HAP-1 (cell line): ENCODE results near the gene PHF12.
"Not testable (repeated sequence)": the region's sequence is repeated elsewhere in the genome, so short reads cannot be mapped to it uniquely, and the experiment has no call there.

ENCODE experiments used
- DNase-seq, 2 experiments: peaks; one replicate each; pipeline ENCODE4 v3.0.0-alpha.2; 2016 to 2020; ENCODE audit warnings: low spot score in 2 of 2
- H3K27me3 ChIP-seq: fragments of 250-450 bp; sonication (Bioruptor Pico); 2 replicates; pipeline ENCODE4 v1.5.1; 2020; ENCODE audit warnings: low read depth, mild to moderate bottlenecking, moderate library complexity
- H3K36me3 ChIP-seq: fragments of 250-450 bp; sonication (Bioruptor Pico); replicated peaks from 2 replicates; pipeline ENCODE4 v1.5.1; 2020; ENCODE audit warnings: mild to moderate bottlenecking
- H3K4me1 ChIP-seq: fragments of 250-450 bp; sonication (Bioruptor Pico); 2 replicates; pipeline ENCODE4 v1.5.1; 2020; ENCODE audit warnings: mild to moderate bottlenecking
- H3K4me3 ChIP-seq: fragments of 250-450 bp; sonication (Bioruptor Pico); 2 replicates; pipeline ENCODE4 v1.5.1; 2020; ENCODE audit warnings: mild to moderate bottlenecking, moderate library complexity
- H3K9me3 ChIP-seq: fragments of 250-450 bp; sonication (Bioruptor Pico); 2 replicates; pipeline ENCODE4 v1.5.1; 2020; ENCODE audit warnings: mild to moderate bottlenecking, moderate library complexity
- in situ Hi-C: fragments of 300-500 bp; cut with MboI; formaldehyde crosslinking; loops from 3 replicates; pipeline ENCODE4 v1.14.3; 2020; ENCODE audit warnings: low sequenced_read_pairs, inconsistent platforms, mixed read lengths

PHF12 gene

DNA sequence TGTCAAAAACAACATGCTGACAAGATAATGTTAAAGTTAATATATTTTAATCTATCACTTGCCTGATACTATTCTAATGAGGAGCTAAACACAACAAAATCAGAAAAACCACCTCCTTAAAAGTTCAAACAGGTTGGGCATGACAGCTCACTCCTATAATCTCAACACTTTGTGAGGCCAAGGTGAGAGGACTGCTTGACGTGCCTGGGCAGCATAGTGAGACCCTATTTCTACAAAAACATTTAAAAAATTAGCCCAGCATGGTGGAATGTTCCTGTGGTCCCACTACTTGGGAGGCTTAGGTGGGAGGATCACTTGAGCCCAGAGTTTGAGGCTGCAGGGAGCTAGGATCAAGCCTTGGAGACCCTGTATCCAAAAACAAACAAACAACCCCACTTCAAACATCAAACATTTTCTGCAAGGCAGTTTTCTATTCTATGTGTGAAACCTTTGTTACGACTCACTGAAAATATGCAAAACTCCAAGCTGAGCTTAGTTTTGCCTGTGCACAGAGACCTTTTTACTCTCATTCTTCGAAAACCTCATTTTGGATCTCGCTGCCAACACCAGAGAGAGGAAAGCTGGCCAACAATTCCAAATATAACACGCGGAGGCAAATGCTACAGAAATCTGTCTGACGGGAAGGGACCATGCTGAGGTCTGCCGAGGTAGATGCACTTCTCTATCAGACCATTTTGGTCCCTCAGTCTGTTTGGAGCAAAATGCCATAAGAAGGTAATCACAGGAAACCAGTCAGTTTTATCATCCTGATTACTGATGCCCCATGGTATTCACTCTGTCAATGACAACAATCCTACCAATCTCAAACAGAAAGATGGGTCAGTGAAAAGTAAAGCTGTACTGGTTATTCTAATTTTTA, 6.2 kb downstream of the PHF12 start:
- Histone ChIP-seq H3K9me3 (no peaks in the 10 kb centered on the region), H3K27me3 (no peaks in the 10 kb centered on the region), H3K4me3 (no peak overlapping the region), H3K36me3 (peaks cover 68% of the 10 kb centered on the region), H3K4me1 (peaks cover 11% of the 10 kb centered on the region)
- in situ Hi-C loops = loop anchor here (5.0 kb wide), 1 partner anchor 48 kb away; the partner anchor contains the start of gene FLOT2
- no peak for DNase-seq

- Histone ChIP-seq H3K36me3 (peaks cover 76% of the 10 kb centered on the region), H3K9me3 (no peaks in the 10 kb centered on the region), H3K27me3 (no peaks in the 10 kb centered on the region), H3K4me3 (no peak overlapping the region), H3K4me1 (peaks cover 11% of the 10 kb centered on the region)
- in situ Hi-C loops = no loop called here
- no peak for DNase-seq
Observed at GRCh38 chr17:28944343-28944742, 7.0 kb downstream of the PHF12 start.

DNA sequence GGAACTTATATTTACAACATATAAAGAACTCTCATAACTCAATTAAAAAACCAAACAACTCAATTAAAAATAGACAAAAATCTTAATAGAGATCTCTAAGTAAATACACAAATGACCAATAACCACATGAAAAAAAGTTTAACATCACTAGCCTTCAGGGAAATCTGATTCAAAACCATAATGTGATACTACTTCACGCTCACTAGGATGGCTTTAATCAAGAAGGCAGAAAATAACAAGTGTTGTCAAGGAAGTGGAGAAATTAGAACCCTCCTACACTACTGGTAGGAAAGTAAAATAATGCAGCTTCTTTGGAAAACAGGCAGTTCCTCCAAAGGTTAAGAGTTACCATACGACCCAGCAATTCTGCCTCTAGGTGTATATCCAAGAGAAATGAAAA, 8.4 kb downstream of the PHF12 start:
- no peak for DNase-seq
- H3K4me3 ChIP-seq = no peak overlapping the region
- in situ Hi-C loops = no loop called here
- H3K27me3 ChIP-seq = no peaks in the 10 kb centered on the region
- no peaks in the 10 kb centered on the region for H3K9me3 ChIP-seq
- H3K4me1 ChIP-seq = peaks cover 5% of the 10 kb centered on the region
- H3K36me3 ChIP-seq = peaks cover 77% of the 10 kb centered on the region

GRCh38 chr17:28941251-28941650, 10.1 kb downstream of the PHF12 start:
- Histone ChIP-seq H3K4me3 (no peak overlapping the region), H3K4me1 (no peaks in the 10 kb centered on the region), H3K36me3 (peaks cover 78% of the 10 kb centered on the region), H3K27me3 (no peaks in the 10 kb centered on the region), H3K9me3 (no peaks in the 10 kb centered on the region)
- DNase-seq = no peak
- in situ Hi-C loops = no loop called here

- no peaks in the 10 kb centered on the region for H3K27me3 ChIP-seq
- no peak overlapping the region for H3K4me3 ChIP-seq
- in situ Hi-C loops = no loop called here
- peaks cover 78% of the 10 kb centered on the region for H3K36me3 ChIP-seq
- H3K4me1 ChIP-seq = no peaks in the 10 kb centered on the region
- H3K9me3 ChIP-seq = no peaks in the 10 kb centered on the region; the same call in 1 of the 2 replicates
- DNase-seq = no peak
Observed at GRCh38 chr17:28940675-28941074, 10.6 kb downstream of the PHF12 start.

DNA sequence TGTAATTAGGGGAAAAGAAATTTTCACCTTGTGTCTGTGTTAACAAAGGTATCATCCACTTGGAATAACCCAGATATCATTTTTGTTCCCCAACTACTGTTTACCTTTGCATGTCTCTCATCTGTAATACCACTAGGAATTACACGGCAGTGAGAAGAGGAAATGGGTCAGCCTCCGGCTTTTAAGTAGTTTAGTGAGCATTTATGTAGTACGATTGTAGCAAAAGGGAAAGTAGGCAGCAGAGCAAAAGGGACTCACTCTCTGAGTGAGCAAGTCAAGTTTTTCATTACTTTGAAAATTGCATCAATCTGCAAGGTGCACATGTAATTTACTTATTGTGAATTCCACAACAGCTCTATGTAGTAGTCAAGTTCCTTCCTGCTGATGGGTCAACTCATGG, 11.2 kb downstream of the PHF12 start:
- Histone ChIP-seq H3K9me3 (no peaks in the 10 kb centered on the region; the same call in 1 of the 2 replicates), H3K27me3 (no peaks in the 10 kb centered on the region), H3K4me3 (no peak overlapping the region), H3K4me1 (no peaks in the 10 kb centered on the region), H3K36me3 (peaks cover 76% of the 10 kb centered on the region)
- in situ Hi-C loops = no loop called here
- DNase-seq = no peak

DNA sequence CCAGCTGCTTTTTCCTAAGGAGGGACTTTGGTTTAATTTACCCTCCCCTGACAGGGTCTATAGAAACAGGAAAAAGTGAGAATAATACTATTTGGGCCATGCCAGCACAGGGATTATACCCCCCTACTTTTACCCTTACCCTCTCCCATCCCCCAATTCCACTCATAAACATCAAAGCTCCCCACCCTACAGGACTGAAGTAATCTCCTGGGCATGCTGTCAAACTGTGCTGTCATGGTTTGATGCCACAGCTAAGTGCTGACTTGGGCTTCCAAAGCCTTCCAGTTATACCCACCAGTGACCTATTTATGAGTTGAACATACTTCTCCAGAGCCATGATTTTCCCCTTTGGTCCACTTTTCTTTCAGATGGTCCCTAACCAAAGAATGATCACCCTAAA, 12.8 kb downstream of the PHF12 start:
- Histone ChIP-seq H3K4me1 (no peaks in the 10 kb centered on the region), H3K36me3 (peaks cover 60% of the 10 kb centered on the region), H3K27me3 (no peaks in the 10 kb centered on the region), H3K9me3 (no peaks in the 10 kb centered on the region; the same call in 1 of the 2 replicates), H3K4me3 (no peak overlapping the region)
- DNase-seq = no peak
- in situ Hi-C loops = no loop called here

DNA sequence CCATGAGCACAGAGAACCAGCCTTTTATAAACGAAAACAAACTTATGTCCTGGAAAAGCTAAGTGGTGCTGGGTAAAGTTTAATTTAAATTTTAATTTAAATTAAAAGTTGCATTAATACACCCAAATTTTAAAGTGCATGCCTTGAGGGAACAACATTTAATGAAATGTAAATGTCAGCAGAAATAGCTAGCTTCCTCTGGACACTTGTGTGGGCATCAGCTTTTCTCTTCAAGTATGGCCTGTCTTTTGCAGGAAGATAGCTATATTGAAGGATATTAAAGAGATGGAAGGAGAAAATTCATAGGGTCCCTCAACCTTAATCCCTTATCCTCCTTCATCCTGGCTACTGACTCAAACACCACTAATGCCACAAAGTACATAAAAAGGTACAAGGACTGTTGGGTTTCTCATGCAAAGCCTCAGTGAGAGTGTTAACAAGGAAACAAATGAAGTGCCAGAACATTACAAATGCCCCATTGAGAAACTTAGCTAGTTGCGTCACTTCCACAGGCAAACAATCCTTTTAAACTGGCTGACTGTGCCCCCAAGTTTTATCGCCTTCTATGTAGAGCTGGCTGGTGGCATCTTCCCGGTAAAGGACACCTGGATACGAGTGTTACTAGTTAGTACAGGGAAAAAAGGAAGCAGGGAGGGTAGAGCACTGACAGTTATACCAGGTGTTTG, 14.1 kb downstream of the PHF12 start:
- Histone ChIP-seq H3K36me3 (peaks cover 46% of the 10 kb centered on the region), H3K4me1 (no peaks in the 10 kb centered on the region), H3K4me3 (no peak overlapping the region), H3K9me3 (no peaks in the 10 kb centered on the region; the same call in 1 of the 2 replicates), H3K27me3 (no peaks in the 10 kb centered on the region)
- no peak for DNase-seq
- in situ Hi-C loops = no loop called here

- Histone ChIP-seq H3K4me1 (no peaks in the 10 kb centered on the region), H3K36me3 (peaks cover 35% of the 10 kb centered on the region), H3K27me3 (no peaks in the 10 kb centered on the region), H3K4me3 (no peak overlapping the region), H3K9me3 (no peaks in the 10 kb centered on the region; the same call in 1 of the 2 replicates)
- DNase-seq = no peak
- in situ Hi-C loops = no loop called here
Observed at GRCh38 chr17:28935744-28936460, 15.4 kb downstream of the PHF12 start.

- peaks cover 24% of the 10 kb centered on the region for H3K36me3 ChIP-seq
- H3K4me3 ChIP-seq, H3K4me1 ChIP-seq, in situ Hi-C loops, DNase-seq, H3K27me3 ChIP-seq, H3K9me3 ChIP-seq: not testable (repeated sequence)
Observed at GRCh38 chr17:28934508-28934907, 16.8 kb downstream of the PHF12 start.

- Histone ChIP-seq H3K27me3 (no peaks in the 10 kb centered on the region), H3K9me3 (no peaks in the 10 kb centered on the region), H3K4me1 (no peaks in the 10 kb centered on the region), H3K4me3 (no peak overlapping the region), H3K36me3 (peaks cover 17% of the 10 kb centered on the region)
- in situ Hi-C loops = no loop called here
- no peak for DNase-seq
Observed at GRCh38 chr17:28929787-28930186, 21.5 kb downstream of the PHF12 start.

DNA sequence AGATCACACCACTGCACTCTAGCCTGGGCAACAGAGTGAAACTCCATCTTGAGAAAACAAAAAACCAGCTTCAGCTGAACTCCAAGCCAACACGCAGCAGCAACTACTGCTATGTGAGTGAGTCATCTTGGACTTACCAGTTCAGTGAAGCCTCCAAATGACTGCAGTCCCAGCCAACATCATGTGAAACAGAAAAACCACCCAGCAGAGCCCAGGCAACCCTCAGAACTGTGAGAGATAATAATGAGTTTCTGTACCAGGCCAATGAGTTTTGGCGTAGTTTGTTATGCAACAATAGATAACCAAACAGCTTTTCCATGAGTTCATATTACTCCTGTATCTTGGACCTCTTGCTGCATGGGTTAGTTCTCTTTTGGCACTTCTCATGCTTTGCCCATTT, 23.3 kb downstream of the PHF12 start:
- Histone ChIP-seq H3K36me3 (peaks cover 30% of the 10 kb centered on the region), H3K27me3 (no peaks in the 10 kb centered on the region), H3K4me1 (no peaks in the 10 kb centered on the region), H3K9me3 (no peaks in the 10 kb centered on the region), H3K4me3 (no peak overlapping the region)
- no peak for DNase-seq
- in situ Hi-C loops = no loop called here

DNA sequence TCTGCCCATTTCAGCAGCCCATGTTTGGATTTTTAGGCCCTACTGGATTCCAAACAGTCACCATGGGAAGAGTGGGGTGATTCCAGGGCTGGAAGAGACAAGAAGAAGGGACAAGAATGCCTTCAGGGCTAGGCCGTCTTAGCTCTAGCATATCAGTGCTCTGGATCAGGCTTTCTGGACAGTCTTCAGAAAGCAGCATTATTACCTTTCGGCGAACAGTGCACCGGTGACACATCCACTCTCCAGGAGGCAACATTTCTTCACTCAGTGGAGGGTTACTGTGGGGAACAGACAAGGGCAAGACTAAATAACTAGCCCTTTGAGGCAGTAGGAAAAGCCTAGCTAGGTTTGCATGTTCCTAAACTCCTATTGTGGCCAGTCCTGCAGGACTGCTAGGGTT, 24.5 kb downstream of the PHF12 start:
- in situ Hi-C loops = no loop called here
- H3K36me3 ChIP-seq = peaks cover 38% of the 10 kb centered on the region
- DNase-seq = no peak
- H3K27me3 ChIP-seq = no peaks in the 10 kb centered on the region
- H3K9me3 ChIP-seq = no peaks in the 10 kb centered on the region
- H3K4me3 ChIP-seq = no peak overlapping the region
- no peaks in the 10 kb centered on the region for H3K4me1 ChIP-seq

DNA sequence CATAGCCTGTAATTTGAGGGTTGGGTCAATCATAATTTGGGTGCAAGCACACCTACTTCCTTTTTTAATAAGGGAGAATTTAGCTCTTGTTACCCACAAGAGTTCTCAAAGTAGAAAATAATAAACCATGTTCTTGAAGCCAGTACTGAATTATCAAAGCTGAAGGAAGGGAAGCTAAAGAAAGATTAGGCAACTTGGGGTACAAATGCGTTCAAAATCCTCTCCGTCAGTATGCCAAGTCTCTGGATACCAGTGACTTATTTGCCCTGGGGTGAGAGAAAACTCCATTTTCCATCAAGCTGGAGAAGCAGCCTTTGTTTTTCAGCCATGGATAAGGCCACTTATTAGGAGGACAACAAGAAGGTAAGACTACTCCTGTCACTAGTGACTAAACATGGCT, 25.0 kb downstream of the PHF12 start:
- H3K36me3 ChIP-seq = peaks cover 42% of the 10 kb centered on the region
- H3K27me3 ChIP-seq = no peaks in the 10 kb centered on the region
- no peaks in the 10 kb centered on the region for H3K4me1 ChIP-seq
- no peak overlapping the region for H3K4me3 ChIP-seq
- H3K9me3 ChIP-seq = no peaks in the 10 kb centered on the region
- in situ Hi-C loops = no loop called here
- DNase-seq = no peak
